NCI-H1048 (cell line): ENCODE data around the gene ANKRD13D.
"Not testable (repeated sequence)": the region's sequence is repeated elsewhere in the genome, so short reads cannot be mapped to it uniquely, and the experiment has no call there.

Experiments
- DNase-seq: peaks from one replicate; lab custom pipeline; 2025; lab: John Stamatoyannopoulos, UW

ANKRD13D gene

GRCh38 chr11:67289226-67289650 is at the start of gene ANKRD13D:
TSS of gene ANKRD13D (plus strand) at chr11:67289303. CDS start at chr11:67289461, 158 bp downstream.
- DNase-seq = peak; percentile 64

GRCh38 chr11:67239783-67240575 is 49.1 kb upstream of the ANKRD13D start:
- peak; percentile 96 for DNase-seq

- DNase-seq = peak; percentile 35
Observed at GRCh38 chr11:67240576-67241389, 48.3 kb upstream of the ANKRD13D start.

- DNase-seq = no peak
Observed at GRCh38 chr11:67242548-67242947, 46.6 kb upstream of the ANKRD13D start.

- DNase-seq = no peak
Observed at GRCh38 chr11:67243051-67243450, 46.1 kb upstream of the ANKRD13D start.

- no peak for DNase-seq
Observed at GRCh38 chr11:67245046-67245445, 44.1 kb upstream of the ANKRD13D start.

GRCh38 chr11:67247946-67248550 is 41.1 kb upstream of the ANKRD13D start:
- DNase-seq = no peak

- DNase-seq = no peak
Observed at GRCh38 chr11:67248653-67249052, 40.5 kb upstream of the ANKRD13D start.

- no peak for DNase-seq
Observed at GRCh38 chr11:67250059-67251043, 38.8 kb upstream of the ANKRD13D start.

GRCh38 chr11:67251841-67252240 is 37.3 kb upstream of the ANKRD13D start:
- no peak for DNase-seq

- no peak for DNase-seq
Observed at GRCh38 chr11:67252831-67253239, 36.3 kb upstream of the ANKRD13D start.

GRCh38 chr11:67253872-67254624 is 35.1 kb upstream of the ANKRD13D start:
- no peak for DNase-seq

GRCh38 chr11:67254798-67255197 is 34.3 kb upstream of the ANKRD13D start:
- no peak for DNase-seq

- no peak for DNase-seq
Observed at GRCh38 chr11:67255353-67255752, 33.8 kb upstream of the ANKRD13D start.

- no peak for DNase-seq
Observed at GRCh38 chr11:67255864-67256263, 33.2 kb upstream of the ANKRD13D start.

GRCh38 chr11:67256477-67257135 is 32.5 kb upstream of the ANKRD13D start:
- no peak for DNase-seq

- no peak for DNase-seq
Observed at GRCh38 chr11:67260406-67260805, 28.7 kb upstream of the ANKRD13D start.

- DNase-seq = not testable (repeated sequence)
Observed at GRCh38 chr11:67260885-67261639, 28.0 kb upstream of the ANKRD13D start.

GRCh38 chr11:67261640-67261945 is 27.5 kb upstream of the ANKRD13D start:
- DNase-seq = no peak
